HG02870 (cell line): ENCODE results near the gene FRG1.
"Not testable (repeated sequence)": the region's sequence is repeated elsewhere in the genome, so short reads cannot be mapped to it uniquely, and the experiment has no call there.

ENCODE experiments used
- ATAC-seq: cut with Tn5 transposase; IDR thresholded peaks from one replicate; pipeline ENCODE4 v1.9.1; 2021; ENCODE audit warnings: mild to moderate bottlenecking, moderate library complexity; ENCODE audit not compliant: unreplicated experiment

FRG1 gene

GRCh38 chr4:189940178-189941004, at the start of gene FRG1:
FRG1 (plus strand) TSS chr4:189940872; CDS start chr4:189941010, 138 bp downstream.
- peak; percentile 99 for ATAC-seq

- no peak for ATAC-seq
These were observed 43.0 kb upstream of the FRG1 start for GRCh38 chr4:189897667-189898066.

- ATAC-seq = not testable (repeated sequence)
These were observed 41.1 kb upstream of the FRG1 start for GRCh38 chr4:189899481-189900015.

- peak; percentile 87 for ATAC-seq
These were observed 36.1 kb upstream of the FRG1 start for GRCh38 chr4:189904420-189905027.

GRCh38 chr4:189912170-189912569, 28.5 kb upstream of the FRG1 start:
- no peak for ATAC-seq

- ATAC-seq = no peak
These were observed 23.3 kb upstream of the FRG1 start for GRCh38 chr4:189917161-189917891.

- no peak for ATAC-seq
These were observed 19.6 kb upstream of the FRG1 start for GRCh38 chr4:189921058-189921457.

GRCh38 chr4:189926742-189927141, 13.9 kb upstream of the FRG1 start:
- not testable (repeated sequence) for ATAC-seq

- ATAC-seq = peak; percentile 39
These were observed 356 bp downstream of the FRG1 start for GRCh38 chr4:189941005-189941450.

- not testable (repeated sequence) for ATAC-seq
These were observed 1.7 kb downstream of the FRG1 start for GRCh38 chr4:189942412-189942811.

GRCh38 chr4:189944077-189944476, 3.4 kb downstream of the FRG1 start:
- ATAC-seq = not testable (repeated sequence)

- ATAC-seq = not testable (repeated sequence)
These were observed 6.2 kb downstream of the FRG1 start for GRCh38 chr4:189946906-189947305.

- ATAC-seq = not testable (repeated sequence)
These were observed 7.8 kb downstream of the FRG1 start for GRCh38 chr4:189948486-189948885.

GRCh38 chr4:189969291-189969690, 28.6 kb downstream of the FRG1 start:
- ATAC-seq = not testable (repeated sequence)

- ATAC-seq = no peak
These were observed 33.0 kb downstream of the FRG1 start for GRCh38 chr4:189973646-189974045.

GRCh38 chr4:189974056-189974455, 33.4 kb downstream of the FRG1 start:
- no peak for ATAC-seq

GRCh38 chr4:189979196-189980047, 38.8 kb downstream of the FRG1 start:
- ATAC-seq = no peak

- not testable (repeated sequence) for ATAC-seq
These were observed 39.6 kb downstream of the FRG1 start for GRCh38 chr4:189980292-189980691.

- ATAC-seq = no peak
These were observed 41.3 kb downstream of the FRG1 start for GRCh38 chr4:189981970-189982369.

GRCh38 chr4:189983916-189984526, 43.3 kb downstream of the FRG1 start:
- not testable (repeated sequence) for ATAC-seq
